DND-41 (cell line): ENCODE results near the gene C10orf120.

Source experiments
- EZH2 ChIP-seq: IDR thresholded peaks from 3 replicates; pipeline ENCODE4 v1.6.1; 2012; ENCODE audit warnings: borderline replicate concordance, low read depth, mild to moderate bottlenecking, moderate library complexity, low read length, inconsistent platforms; ENCODE audit not compliant: severe bottlenecking
- TF ChIP-seq, protein P1 (sequence below): IDR thresholded peaks from 2 replicates; pipeline ENCODE4 v1.5.1; 2012; ENCODE audit warnings: borderline replicate concordance, low read length, moderate library complexity, mild to moderate bottlenecking; ENCODE audit not compliant: poor library complexity, severe bottlenecking; ENCODE audit errors: extremely low read depth

DNA sequence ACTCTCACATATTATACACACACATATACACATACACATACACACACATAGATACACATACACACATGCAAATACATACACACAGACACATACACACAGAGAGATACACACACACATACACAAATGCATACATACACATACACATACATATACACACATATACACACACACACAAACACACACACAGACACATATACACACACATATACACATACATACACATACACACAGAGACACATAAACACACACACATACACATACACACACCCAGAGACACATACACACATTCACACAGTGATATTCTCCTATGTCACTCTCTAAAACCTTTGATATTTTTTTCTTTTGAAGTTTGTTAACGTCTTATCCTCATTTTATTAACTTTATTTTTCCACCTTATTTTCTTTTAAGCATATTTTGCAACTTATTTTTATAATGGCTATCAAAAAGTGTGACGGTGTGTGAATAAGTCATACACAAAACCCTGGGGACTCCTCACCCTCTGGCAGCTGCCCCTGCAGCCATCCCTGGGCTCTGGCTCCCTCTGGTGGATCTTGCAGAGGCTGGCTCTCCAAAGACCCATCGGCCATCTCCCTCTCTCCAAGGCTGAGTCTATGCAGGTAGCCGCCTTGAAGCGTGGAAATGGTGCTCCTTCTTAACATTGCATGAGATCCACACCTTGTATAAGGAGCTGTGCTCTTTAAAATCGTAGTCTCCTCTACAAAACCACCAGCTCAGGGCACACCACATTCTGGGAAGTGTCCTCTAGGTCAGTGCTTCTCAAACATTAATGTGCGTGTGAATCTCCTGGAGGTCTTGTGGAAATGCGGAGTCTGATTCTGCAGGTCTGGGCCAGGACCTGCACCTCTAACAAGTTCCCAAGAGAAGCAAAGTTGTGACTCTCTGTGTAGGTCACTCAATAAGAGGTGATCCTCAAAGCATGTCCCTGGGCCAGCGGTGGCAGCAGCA is 4.1 kb upstream of the C10orf120 start:
- TF ChIP-seq, protein P1, sequence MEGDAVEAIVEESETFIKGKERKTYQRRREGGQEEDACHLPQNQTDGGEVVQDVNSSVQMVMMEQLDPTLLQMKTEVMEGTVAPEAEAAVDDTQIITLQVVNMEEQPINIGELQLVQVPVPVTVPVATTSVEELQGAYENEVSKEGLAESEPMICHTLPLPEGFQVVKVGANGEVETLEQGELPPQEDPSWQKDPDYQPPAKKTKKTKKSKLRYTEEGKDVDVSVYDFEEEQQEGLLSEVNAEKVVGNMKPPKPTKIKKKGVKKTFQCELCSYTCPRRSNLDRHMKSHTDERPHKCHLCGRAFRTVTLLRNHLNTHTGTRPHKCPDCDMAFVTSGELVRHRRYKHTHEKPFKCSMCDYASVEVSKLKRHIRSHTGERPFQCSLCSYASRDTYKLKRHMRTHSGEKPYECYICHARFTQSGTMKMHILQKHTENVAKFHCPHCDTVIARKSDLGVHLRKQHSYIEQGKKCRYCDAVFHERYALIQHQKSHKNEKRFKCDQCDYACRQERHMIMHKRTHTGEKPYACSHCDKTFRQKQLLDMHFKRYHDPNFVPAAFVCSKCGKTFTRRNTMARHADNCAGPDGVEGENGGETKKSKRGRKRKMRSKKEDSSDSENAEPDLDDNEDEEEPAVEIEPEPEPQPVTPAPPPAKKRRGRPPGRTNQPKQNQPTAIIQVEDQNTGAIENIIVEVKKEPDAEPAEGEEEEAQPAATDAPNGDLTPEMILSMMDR: peak; percentile 81
- TF ChIP-seq EZH2: no peak
